C4-2B (cell line): ENCODE data around the gene OR2T29.
"Not testable (repeated sequence)": the region's sequence is repeated elsewhere in the genome, so short reads cannot be mapped to it uniquely, and the experiment has no call there.

Experiments used
- H3K27ac ChIP-seq: fragments of 450-650 bp; 2 replicates; pipeline ENCODE4 v1.5.1; 2017
- CTCF ChIP-seq: fragments of 450-650 bp; conservative IDR thresholded peaks from 2 replicates; pipeline ENCODE4 v1.5.1; 2017; ENCODE audit warnings: mild to moderate bottlenecking
- ZFX ChIP-seq: fragments of 450-650 bp; IDR thresholded peaks from 2 replicates; pipeline ENCODE4 v1.6.1; 2017

OR2T29 gene

GRCh38 chr1:248521856-248522255, 40.7 kb downstream of the OR2T29 start:
- TF ChIP-seq ZFX: no peak
- TF ChIP-seq CTCF: no peak
- no peak overlapping the region for H3K27ac ChIP-seq

- not testable (repeated sequence) for H3K27ac ChIP-seq
Measured at GRCh38 chr1:248510217-248510616, 52.4 kb downstream of the OR2T29 start.

GRCh38 chr1:248507773-248508172, 54.8 kb downstream of the OR2T29 start, which contains the start of gene OR2G6:
Gene OR2G6 (plus strand): TSS chr1:248508073. CDS start chr1:248521647, 13,574 bp downstream.
- not testable (repeated sequence) for H3K27ac ChIP-seq
